GM06990 (cell line): ENCODE data around the gene FILIP1.

Experiments used
- DNase-seq: peaks from one replicate; pipeline ENCODE4 v3.0.0-alpha.2; 2011; ENCODE audit not compliant: insufficient read length; ENCODE audit errors: extremely low read depth
- H3K27me3 ChIP-seq: replicated peaks from 2 replicates; pipeline ENCODE4 v1.6.0; 2011; ENCODE audit warnings: low read length; ENCODE audit not compliant: control insufficient read depth, insufficient read depth
- H3K36me3 ChIP-seq: 2 replicates; pipeline ENCODE4 v1.5.1; 2011; ENCODE audit warnings: low read length; ENCODE audit not compliant: control insufficient read depth, insufficient read depth
- H3K4me3 ChIP-seq: replicated peaks from 2 replicates; pipeline ENCODE4 v1.5.1; 2011; ENCODE audit warnings: low read depth, mild to moderate bottlenecking, control low read depth, low read length
- TF ChIP-seq, protein P1 (sequence below): IDR thresholded peaks from 2 replicates; pipeline ENCODE4 v1.5.1; 2011; ENCODE audit warnings: low read length, control low read depth, mild to moderate bottlenecking, inconsistent platforms; ENCODE audit not compliant: insufficient read depth, poor library complexity, severe bottlenecking

FILIP1 gene

GRCh38 chr6:75329703-75330102, 163.9 kb downstream of the FILIP1 start:
- Histone ChIP-seq H3K4me3 (no peak overlapping the region), H3K36me3 (no peaks in the 10 kb centered on the region), H3K27me3 (no peaks in the 10 kb centered on the region)
- TF ChIP-seq, protein P1, sequence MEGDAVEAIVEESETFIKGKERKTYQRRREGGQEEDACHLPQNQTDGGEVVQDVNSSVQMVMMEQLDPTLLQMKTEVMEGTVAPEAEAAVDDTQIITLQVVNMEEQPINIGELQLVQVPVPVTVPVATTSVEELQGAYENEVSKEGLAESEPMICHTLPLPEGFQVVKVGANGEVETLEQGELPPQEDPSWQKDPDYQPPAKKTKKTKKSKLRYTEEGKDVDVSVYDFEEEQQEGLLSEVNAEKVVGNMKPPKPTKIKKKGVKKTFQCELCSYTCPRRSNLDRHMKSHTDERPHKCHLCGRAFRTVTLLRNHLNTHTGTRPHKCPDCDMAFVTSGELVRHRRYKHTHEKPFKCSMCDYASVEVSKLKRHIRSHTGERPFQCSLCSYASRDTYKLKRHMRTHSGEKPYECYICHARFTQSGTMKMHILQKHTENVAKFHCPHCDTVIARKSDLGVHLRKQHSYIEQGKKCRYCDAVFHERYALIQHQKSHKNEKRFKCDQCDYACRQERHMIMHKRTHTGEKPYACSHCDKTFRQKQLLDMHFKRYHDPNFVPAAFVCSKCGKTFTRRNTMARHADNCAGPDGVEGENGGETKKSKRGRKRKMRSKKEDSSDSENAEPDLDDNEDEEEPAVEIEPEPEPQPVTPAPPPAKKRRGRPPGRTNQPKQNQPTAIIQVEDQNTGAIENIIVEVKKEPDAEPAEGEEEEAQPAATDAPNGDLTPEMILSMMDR: no peak
- no peak for DNase-seq

- TF ChIP-seq, protein P1: no peak
Measured at GRCh38 chr6:75327807-75328206, 165.8 kb downstream of the FILIP1 start.

DNA sequence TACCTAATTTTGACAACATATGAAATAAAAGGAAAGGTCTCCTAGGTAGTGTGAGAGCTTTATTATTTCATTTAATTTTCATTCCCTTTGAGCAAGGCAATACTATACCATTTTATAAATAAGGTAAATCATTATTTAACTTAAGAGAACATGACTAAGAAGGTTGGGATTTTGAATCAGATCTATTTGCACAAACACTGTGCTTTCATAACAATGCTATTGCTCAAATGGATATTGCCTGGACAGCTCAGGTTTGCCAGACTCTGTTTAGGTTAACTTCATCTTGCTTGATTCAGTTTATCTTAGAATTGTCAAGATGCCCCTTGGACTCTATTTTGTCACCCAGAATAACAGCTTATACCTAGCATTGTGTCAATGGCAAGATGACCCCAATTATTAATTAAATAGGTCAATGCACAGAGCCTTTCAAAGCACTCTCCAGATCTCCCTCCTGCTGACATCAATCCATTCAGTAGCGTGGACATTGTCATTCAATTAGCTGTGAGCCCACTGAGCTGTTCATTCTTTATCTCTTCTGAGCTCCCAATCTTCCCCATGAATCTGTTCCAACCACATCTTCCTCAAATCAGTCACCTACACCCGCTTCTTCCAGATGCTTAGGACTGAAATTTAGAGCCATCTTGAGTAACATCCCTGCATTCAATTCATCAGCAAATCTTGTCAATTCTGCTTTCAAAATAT, 166.9 kb downstream of the FILIP1 start:
- DNase-seq: no peak
- no peaks in the 10 kb centered on the region for H3K36me3 ChIP-seq
- no peaks in the 10 kb centered on the region for H3K27me3 ChIP-seq
- H3K4me3 ChIP-seq: no peak overlapping the region
- TF ChIP-seq, protein P1: no peak

More at GRCh38 chr6:75327807-75328206, 165.8 kb downstream of the FILIP1 start:
- no peaks in the 10 kb centered on the region for H3K27me3 ChIP-seq
- DNase-seq: no peak
- H3K4me3 ChIP-seq: no peak overlapping the region
- H3K36me3 ChIP-seq: no peaks in the 10 kb centered on the region

- TF ChIP-seq, protein P1: no peak
- H3K4me3 ChIP-seq: no peak overlapping the region
- no peaks in the 10 kb centered on the region for H3K36me3 ChIP-seq
- no peak for DNase-seq
- no peaks in the 10 kb centered on the region; the same call in 1 of the 2 replicates for H3K27me3 ChIP-seq
Measured at GRCh38 chr6:75318900-75319299, 174.7 kb downstream of the FILIP1 start.

- no peaks in the 10 kb centered on the region for H3K36me3 ChIP-seq
- TF ChIP-seq, protein P1: no peak
- H3K27me3 ChIP-seq: no peaks in the 10 kb centered on the region; the same call in 1 of the 2 replicates
- DNase-seq: no peak
- H3K4me3 ChIP-seq: no peak overlapping the region
Measured at GRCh38 chr6:75317503-75318206, 175.9 kb downstream of the FILIP1 start.
